Measurements from ENCODE around the gene PTPRM. TPM values are rescaled to one million over a fixed set of nuclear protein-coding genes. Genes with fewer than 3 reads are reported as not detected.
A peak's percentile ranks its signal among the peaks of the same experiment; 100 is the strongest.

Gene PTPRM
- total RNA-seq, 1 experiment from 2014 or later, result 42.3 TPM

- CTCF ChIA-PET, result no interaction called here
- DNase-seq, result no peak
- intact Hi-C loops (cut with micrococcal nuclease; ENCODE audit: unreplicated experiment), result no loop called here
- H3K4me1 Mint-ChIP-seq (ENCODE audit: low read depth, unreplicated experiment), result no peaks in the 10 kb centered on the region
- TF ChIP-seq, protein P1, sequence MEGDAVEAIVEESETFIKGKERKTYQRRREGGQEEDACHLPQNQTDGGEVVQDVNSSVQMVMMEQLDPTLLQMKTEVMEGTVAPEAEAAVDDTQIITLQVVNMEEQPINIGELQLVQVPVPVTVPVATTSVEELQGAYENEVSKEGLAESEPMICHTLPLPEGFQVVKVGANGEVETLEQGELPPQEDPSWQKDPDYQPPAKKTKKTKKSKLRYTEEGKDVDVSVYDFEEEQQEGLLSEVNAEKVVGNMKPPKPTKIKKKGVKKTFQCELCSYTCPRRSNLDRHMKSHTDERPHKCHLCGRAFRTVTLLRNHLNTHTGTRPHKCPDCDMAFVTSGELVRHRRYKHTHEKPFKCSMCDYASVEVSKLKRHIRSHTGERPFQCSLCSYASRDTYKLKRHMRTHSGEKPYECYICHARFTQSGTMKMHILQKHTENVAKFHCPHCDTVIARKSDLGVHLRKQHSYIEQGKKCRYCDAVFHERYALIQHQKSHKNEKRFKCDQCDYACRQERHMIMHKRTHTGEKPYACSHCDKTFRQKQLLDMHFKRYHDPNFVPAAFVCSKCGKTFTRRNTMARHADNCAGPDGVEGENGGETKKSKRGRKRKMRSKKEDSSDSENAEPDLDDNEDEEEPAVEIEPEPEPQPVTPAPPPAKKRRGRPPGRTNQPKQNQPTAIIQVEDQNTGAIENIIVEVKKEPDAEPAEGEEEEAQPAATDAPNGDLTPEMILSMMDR (IDR thresholded peaks at IDR 0.05; ENCODE audit: unreplicated experiment), result no peak
- peaks cover 5% of the 10 kb centered on the region for H3K36me3 Mint-ChIP-seq (ENCODE audit: insufficient read depth, unreplicated experiment)
- no peaks in the 10 kb centered on the region for H3K9me3 Mint-ChIP-seq (ENCODE audit: low read depth, unreplicated experiment)
- no TSS peak for BruUV-seq (replicated peaks)
- no peak overlapping the region for H3K27ac Mint-ChIP-seq (ENCODE audit: unreplicated experiment)
- no peak overlapping the region for H3K4me3 Mint-ChIP-seq (ENCODE audit: low read depth, unreplicated experiment)
- H3K27me3 Mint-ChIP-seq (ENCODE audit: unreplicated experiment), result no peaks in the 10 kb centered on the region
Measured at GRCh38 chr18:7548721-7549120, 18.4 kb upstream of the PTPRM start.

DNA sequence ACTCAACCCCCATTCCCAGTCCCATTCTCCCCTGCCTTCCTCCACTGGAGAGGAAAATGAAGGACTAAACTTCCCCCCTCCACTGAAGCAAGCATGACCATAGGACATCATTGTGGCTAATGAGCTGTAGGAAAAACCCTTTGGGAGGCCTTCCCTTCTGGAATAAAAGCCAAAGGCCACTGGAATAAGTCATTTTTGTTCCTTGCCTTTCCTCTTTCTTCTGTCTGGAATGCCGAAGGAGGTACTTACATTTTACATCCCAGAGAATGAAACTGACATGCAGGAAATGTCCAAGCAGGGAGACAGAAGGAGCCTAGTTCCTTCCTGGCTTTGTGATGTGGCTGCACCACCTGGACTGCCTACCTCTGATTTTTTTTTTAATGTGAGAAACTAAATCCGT, 9.1 kb upstream of the PTPRM start:
- Mint-ChIP-seq H3K4me3 (ENCODE audit: low read depth, unreplicated experiment) (no peak overlapping the region), H3K36me3 (ENCODE audit: insufficient read depth, unreplicated experiment) (no peaks in the 10 kb centered on the region), H3K4me1 (ENCODE audit: low read depth, unreplicated experiment) (peaks cover 22% of the 10 kb centered on the region), H3K9me3 (ENCODE audit: low read depth, unreplicated experiment) (peaks cover 2% of the 10 kb centered on the region), H3K27ac (ENCODE audit: unreplicated experiment) (no peak overlapping the region), H3K27me3 (ENCODE audit: unreplicated experiment) (no peaks in the 10 kb centered on the region)
- BruUV-seq (replicated peaks), result no TSS peak
- intact Hi-C loops (cut with micrococcal nuclease; ENCODE audit: unreplicated experiment), result loop anchor here (2.0 kb wide), 1 partner anchor 69 kb away; no protein-coding TSS in a partner anchor
- DNase-seq, result no peak
- CTCF ChIA-PET, result interaction anchor here (1.2 kb wide), 1 partner anchor 69 kb away, joined by 3 read pairs; no protein-coding TSS in a partner anchor
- TF ChIP-seq, protein P1 (IDR thresholded peaks at IDR 0.05; ENCODE audit: unreplicated experiment), result no peak

DNA sequence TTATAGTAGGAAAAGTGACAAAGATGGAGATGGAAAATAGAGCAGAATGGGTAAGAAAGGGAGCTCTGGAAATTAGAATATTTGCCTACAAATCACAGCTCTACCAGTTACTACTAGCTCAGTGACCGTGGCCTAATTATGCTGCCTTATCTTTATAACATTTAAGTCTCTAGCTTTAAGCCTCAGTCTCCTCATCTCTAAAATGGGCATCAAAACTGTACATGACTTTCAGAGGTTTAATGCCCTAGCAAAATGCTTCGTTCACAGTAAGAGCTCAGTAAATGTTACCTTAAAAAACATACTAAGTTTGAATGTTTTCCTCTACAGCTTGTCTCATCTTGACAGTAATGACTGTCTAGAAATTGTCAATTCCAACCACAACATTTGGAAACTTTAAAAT, 8.3 kb upstream of the PTPRM start:
- peaks cover 22% of the 10 kb centered on the region for H3K4me1 Mint-ChIP-seq (ENCODE audit: low read depth, unreplicated experiment)
- no peak overlapping the region for H3K4me3 Mint-ChIP-seq (ENCODE audit: low read depth, unreplicated experiment)
- TF ChIP-seq, protein P1 (IDR thresholded peaks at IDR 0.05; ENCODE audit: unreplicated experiment), result no peak
- peaks cover 2% of the 10 kb centered on the region for H3K9me3 Mint-ChIP-seq (ENCODE audit: low read depth, unreplicated experiment)
- no peak overlapping the region for H3K27ac Mint-ChIP-seq (ENCODE audit: unreplicated experiment)
- intact Hi-C loops (cut with micrococcal nuclease; ENCODE audit: unreplicated experiment), result loop anchor here (2.0 kb wide), 1 partner anchor 70 kb away; no protein-coding TSS in a partner anchor
- DNase-seq, result no peak
- H3K36me3 Mint-ChIP-seq (ENCODE audit: insufficient read depth, unreplicated experiment), result no peaks in the 10 kb centered on the region
- BruUV-seq (replicated peaks), result no TSS peak
- no peaks in the 10 kb centered on the region for H3K27me3 Mint-ChIP-seq (ENCODE audit: unreplicated experiment)
- CTCF ChIA-PET, result interaction anchor here (1.0 to 1.2 kb wide), 3 partner anchors 44 to 106 kb away, joined by 3 read pairs; no protein-coding TSS in a partner anchor

DNA sequence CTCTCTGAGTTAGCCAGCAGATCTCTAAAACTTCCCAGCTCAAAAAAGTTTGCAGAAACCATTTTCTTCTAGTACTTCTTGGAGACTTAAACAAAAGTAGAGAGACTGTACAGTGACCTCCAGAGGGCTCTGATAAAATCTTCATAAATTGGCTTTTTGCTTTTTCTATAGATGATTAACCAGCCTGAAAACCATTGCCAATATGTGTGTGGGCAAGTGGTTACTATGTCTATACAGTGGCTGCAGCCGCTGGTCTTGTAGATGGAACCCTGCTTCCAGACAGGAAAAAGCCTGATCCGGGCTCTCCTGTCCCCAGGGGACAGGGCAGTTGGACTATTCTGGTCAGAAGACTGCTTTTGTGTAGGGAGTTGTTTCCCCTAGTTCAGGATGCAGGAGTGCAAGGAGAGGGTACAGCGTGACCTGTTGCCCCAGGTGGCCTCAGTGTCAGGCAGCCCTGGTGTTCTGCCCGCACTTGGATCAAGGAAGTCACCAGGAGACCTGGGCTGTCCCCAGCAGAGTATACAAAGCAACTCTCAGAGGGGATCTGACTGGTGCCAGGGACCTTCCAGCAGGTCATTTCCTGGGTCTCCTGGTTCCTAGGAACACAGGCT, 7.3 kb upstream of the PTPRM start:
- Mint-ChIP-seq H3K36me3 (ENCODE audit: insufficient read depth, unreplicated experiment) (no peaks in the 10 kb centered on the region), H3K4me3 (ENCODE audit: low read depth, unreplicated experiment) (no peak overlapping the region), H3K27me3 (ENCODE audit: unreplicated experiment) (no peaks in the 10 kb centered on the region), H3K9me3 (ENCODE audit: low read depth, unreplicated experiment) (no peaks in the 10 kb centered on the region), H3K4me1 (ENCODE audit: low read depth, unreplicated experiment) (peaks cover 22% of the 10 kb centered on the region), H3K27ac (ENCODE audit: unreplicated experiment) (no peak overlapping the region)
- no TSS peak for BruUV-seq (replicated peaks)
- peak; percentile 13 for DNase-seq
- CTCF ChIA-PET, result interaction anchor here (1.0 to 1.2 kb wide), 2 partner anchors 45 to 107 kb away, joined by 3 read pairs; no protein-coding TSS in a partner anchor
- TF ChIP-seq, protein P1 (IDR thresholded peaks at IDR 0.05; ENCODE audit: unreplicated experiment), result no peak
- intact Hi-C loops (cut with micrococcal nuclease; ENCODE audit: unreplicated experiment), result loop anchor here (2.0 to 10.0 kb wide), 2 partner anchors 71 to 925 kb away; no protein-coding TSS in a partner anchor

All from Calu3 (cell line).